Stimulated activated naive CD4-positive, alpha-beta T cell (primary cell): ENCODE data around the gene IGF2.

Experiments used
- DNase-seq, 6 experiments: peaks; one replicate each; lab custom pipeline; 2025; lab: John Stamatoyannopoulos, UW

IGF2 gene

GRCh38 chr11:2103668-2104523 lies 35.3 kb downstream of the IGF2 start:
- no peak for DNase-seq

DNA sequence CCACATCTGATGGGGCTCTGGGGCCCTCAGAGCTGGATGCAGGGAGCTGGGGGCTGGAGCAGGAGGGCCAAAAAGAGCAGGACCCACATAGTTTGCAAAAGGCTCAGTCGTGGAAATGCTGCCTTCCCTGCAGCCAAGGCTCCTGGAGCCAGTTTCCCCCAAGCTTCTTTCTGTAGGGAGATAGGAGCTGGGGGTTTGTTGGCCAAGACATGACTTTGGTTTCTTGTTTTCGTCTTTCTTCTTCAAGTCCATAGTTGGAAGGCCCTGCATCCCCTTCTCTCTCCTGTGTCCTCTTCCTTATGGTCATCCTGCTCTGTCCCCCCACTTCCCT lies 36.3 kb downstream of the IGF2 start:
- DNase-seq = no peak

GRCh38 chr11:2102132-2102882 lies 36.9 kb downstream of the IGF2 start:
- DNase-seq = no peak

- DNase-seq = no peak
Observed at GRCh38 chr11:2101171-2101675, 38.0 kb downstream of the IGF2 start.

DNA sequence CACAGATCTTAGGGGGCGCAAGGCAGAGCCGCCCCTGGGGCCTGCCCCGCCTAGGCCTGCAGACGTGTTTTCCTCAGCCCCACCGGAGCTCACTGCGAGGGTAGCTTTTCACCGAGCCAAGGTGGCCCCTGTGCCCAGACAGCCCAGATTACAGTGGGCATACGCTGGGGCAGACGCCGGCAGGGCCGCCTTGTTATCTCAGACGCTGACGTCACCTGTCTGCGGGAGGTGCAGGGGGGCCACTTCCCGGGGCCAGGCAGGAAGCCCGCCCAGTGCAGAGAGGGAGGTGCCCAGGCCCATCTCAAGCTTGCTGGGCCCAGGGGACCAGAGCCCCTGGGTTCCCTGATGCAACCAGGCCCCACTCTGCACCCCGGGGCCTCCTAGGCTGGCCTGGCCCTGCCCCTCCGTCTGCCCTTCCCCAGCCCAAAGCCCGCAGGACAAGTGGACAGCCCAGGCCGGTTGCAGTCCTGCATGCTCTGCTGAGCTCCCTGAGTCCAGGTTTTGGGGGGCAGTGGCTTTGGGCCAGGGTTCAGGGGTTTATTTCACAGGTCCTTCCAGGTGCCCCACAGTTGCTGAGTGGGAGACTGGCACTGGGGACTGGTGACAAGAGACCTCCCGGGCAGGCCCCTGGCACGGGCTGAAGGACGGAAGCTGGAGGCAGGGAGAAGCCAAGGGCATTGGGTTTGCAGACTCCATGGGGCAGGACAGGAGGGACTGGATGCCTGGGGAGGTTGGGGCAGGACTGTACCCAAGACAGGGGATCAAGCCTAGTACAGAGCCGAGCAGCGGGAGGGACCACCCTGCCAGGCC lies 38.6 kb downstream of the IGF2 start:
- DNase-seq = no peak

DNA sequence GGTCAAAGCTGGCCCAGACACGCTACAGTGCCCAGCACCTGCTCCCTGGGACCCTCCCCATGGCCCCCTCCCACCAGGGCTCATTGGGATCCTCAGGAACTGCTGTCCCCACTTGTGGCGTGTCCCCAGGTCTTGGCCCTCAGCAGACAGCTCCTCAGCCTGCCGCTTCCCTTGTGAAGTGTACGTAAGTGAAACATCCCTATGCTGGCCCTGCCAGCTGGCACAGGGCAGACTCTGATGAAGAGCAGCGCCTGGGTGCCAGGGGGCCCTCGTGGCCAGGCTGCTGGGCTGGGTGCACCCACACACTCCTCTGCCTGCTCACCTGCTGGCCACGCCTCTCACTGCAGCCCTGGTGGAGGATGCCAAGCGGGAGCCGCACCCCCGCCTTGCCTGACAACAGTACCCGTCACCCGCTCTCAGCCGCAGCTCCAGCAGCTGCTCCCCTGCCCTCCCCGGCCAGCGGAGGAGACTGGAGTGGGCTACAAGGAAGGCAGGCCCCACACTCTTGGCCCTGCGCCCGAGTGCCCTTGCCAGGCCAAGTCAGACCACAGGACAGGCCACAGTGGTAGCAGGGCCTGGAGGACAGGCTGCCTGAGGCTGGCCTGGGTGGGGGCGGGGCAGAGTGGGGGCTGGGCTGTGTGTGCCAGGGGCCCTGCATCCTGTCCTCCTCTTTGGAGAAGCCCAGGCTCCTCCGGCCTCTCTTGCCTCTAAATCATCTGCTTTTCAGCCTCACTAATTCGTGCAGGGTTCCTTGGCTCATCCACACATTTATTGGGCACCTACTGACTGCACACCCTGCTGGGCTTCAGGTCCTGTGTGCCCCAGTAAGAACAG lies 39.5 kb downstream of the IGF2 start:
- DNase-seq = no peak

GRCh38 chr11:2098691-2099515 lies 40.3 kb downstream of the IGF2 start:
- no peak for DNase-seq

GRCh38 chr11:2097998-2098690 lies 41.0 kb downstream of the IGF2 start:
- DNase-seq = no peak

DNA sequence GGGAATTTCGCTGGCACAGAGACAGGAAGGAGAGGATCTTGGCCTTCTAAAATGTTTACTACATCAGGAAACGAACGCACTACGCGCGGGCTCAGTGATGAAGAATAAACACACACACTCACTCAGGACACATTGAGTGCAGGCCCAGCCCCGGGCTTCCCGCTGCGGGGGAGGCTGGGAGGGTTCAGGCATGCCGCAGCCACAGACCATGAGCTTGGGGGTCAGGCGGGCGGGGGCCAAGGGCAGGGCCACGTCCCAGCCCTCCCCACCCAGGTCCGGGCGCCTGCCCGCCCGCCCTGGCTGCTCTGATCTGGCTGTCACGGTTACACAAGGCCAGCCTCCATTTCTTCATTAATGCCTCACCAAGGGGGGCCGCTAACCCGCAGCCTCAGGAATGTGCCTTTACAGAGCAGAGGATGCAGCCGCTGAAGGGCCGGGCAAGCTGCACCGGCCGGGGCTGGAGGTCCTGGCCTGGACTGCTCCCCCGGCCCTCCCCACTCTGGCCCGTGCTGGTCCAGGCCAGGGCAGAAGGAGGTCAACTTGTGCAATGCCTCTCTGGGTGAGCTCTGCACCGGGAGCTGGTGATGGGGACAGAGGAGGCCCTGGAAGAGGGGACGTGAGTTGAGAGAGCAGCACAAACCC lies 41.7 kb downstream of the IGF2 start:
- no peak for DNase-seq

- DNase-seq = no peak
Observed at GRCh38 chr11:2096919-2097301, 42.3 kb downstream of the IGF2 start.

- no peak for DNase-seq
Observed at GRCh38 chr11:2096011-2096918, 42.9 kb downstream of the IGF2 start.

DNA sequence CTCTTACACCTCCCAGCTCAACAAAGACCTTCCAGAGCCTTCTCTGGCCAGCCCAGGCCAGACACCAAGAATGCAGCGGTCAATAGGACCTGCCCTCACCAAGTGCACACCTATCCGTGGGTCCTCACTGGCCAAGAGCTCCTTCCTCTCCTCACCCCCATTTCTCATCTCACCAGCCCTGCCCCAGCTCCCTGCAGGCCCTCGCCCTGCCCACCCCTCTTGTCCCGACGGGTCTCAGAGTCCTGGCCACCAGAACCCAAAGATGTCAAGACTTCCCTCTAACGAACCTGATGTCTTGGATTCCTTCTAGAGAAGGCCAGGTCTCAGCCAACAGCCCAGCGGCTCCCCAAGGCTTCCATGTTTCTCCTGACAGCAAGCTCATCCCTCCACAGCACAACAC lies 43.6 kb downstream of the IGF2 start:
- DNase-seq = no peak

DNA sequence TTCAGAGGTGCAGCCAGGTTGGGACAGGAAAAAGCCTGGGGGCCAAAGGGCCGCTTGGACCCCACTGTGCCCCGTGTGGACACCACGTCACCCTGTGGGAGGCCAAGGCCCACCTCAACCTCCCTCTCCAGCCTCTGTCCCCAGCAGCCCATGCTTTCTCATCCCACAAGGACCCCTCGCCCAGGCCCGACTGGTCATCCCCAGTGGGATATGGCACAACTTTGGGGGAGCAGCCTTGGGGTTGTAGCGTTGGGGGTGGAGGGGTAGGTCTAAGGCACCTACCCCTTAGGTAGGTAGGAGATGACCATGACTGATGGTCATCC lies 44.0 kb downstream of the IGF2 start:
- DNase-seq = no peak

DNA sequence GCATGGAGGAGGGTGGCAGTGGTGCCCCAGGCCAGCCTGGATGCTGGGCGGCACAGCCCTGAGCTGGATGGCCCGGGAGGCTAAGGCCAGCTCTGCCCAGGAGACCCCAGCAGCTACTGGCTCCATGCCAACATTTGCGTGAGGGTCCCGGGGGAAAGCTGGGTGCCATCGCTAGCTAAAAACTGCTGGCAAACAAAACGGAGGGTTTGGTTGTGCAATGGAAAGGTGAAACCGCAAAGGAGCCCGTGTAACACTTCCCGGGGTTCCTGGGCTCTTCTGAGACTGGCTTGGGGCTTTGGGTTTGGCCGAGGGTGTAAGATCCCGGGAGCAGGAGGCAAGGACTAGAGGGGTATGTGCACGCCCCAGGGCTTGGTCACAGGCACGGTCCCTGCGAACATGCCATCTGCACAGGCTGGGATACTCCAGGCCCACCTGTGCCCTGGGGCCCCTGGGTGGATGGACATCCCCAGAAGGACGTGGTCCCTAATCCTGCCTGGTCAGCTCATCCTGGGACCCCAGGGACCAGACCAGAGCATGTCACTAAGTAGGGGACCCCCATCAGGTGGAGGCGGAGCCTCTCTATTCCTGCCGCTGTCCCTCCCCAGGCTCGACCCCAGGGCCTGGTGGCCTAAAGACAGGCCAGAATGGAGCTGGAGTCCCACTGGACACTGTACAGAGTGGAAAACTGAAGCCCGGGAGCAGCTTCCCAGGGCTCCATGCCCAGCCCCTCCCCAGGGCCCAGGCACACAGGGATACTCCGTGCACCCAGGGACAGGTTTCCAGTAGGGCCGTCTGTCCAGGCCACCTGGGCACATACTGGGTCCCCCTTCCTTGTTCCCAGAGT lies 44.6 kb downstream of the IGF2 start:
- DNase-seq = no peak

GRCh38 chr11:2093575-2094353 lies 45.4 kb downstream of the IGF2 start:
- DNase-seq = no peak

DNA sequence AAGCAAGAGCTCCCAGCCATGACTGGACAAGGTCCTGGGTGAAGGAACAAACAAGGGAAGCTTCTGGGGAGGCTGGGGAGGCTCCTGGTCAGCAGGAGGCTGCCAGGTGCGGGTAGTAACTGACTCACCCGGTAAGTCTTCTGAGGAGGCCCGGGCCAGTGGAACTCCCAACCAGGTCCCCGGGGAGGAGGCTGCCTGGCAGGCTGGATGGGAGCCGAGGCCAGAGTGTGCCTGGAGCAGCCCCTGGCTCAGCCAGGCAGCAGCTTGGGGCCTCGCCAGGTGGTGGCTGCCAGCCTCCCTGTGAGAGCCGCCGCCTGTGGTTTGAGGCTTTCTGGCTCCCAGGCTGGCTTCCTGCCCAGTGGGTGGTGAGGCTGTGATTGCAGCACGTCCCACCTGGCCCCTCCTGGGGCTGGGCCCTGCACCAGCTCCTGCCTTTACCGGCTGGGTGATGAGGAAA lies 46.2 kb downstream of the IGF2 start:
- peak; percentile 23 to 80 (median 47) for DNase-seq

DNA sequence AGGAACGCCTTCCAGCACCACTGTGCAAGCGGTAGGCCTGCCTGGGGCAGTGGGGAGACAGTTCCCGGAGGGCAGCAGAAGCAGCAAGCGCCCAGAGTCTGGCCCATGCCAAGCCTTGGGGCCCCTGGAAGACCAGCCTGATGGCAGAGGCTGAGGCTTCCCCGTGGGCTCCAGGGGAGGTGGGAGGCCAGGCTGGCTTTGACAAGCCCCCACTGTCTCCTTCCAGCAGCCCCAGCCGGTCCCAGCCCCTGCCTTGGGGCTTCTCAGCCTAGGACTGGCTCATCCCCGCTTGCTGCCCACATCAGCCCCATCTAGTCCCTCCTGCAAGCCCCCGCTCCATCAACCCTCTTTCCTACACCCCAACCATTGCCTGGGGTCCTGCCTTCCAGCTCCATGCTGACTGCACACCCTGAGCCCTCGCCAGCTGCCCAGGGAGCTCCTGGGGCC lies 46.7 kb downstream of the IGF2 start:
- DNase-seq = no peak
